NCI-H2029 treated with DMSO at 0.1 percent for 48 hours (cell line): Measurements from ENCODE around the gene DIDO1.
"Not testable (repeated sequence)": the region's sequence is repeated elsewhere in the genome, so short reads cannot be mapped to it uniquely, and the experiment has no call there.

Source experiments
- DNase-seq: peaks from one replicate; lab custom pipeline; 2025; lab: John Stamatoyannopoulos, UW

DIDO1 gene

GRCh38 chr20:62855120-62855519, 71.2 kb downstream of the DIDO1 start:
- no peak for DNase-seq

GRCh38 chr20:62854121-62854520, 72.2 kb downstream of the DIDO1 start:
- no peak for DNase-seq

GRCh38 chr20:62853304-62853703, 73.0 kb downstream of the DIDO1 start:
- not testable (repeated sequence) for DNase-seq

GRCh38 chr20:62852841-62853240, 73.5 kb downstream of the DIDO1 start:
- DNase-seq, result no peak

- no peak for DNase-seq
Measured at GRCh38 chr20:62852196-62852595, 74.1 kb downstream of the DIDO1 start.

GRCh38 chr20:62850333-62850974, 75.9 kb downstream of the DIDO1 start:
- DNase-seq, result no peak

- DNase-seq, result no peak
Measured at GRCh38 chr20:62849431-62849830, 76.9 kb downstream of the DIDO1 start.

- not testable (repeated sequence) for DNase-seq
Measured at GRCh38 chr20:62848917-62849316, 77.4 kb downstream of the DIDO1 start.

GRCh38 chr20:62846166-62846890, 80.0 kb downstream of the DIDO1 start:
- no peak for DNase-seq

GRCh38 chr20:62845416-62846160, 80.7 kb downstream of the DIDO1 start:
- no peak for DNase-seq

- no peak for DNase-seq
Measured at GRCh38 chr20:62844182-62844581, 82.1 kb downstream of the DIDO1 start.

- no peak for DNase-seq
Measured at GRCh38 chr20:62843656-62844055, 82.6 kb downstream of the DIDO1 start.

- no peak for DNase-seq
Measured at GRCh38 chr20:62841705-62842212, 84.5 kb downstream of the DIDO1 start.

- no peak for DNase-seq
Measured at GRCh38 chr20:62840244-62841197, 85.8 kb downstream of the DIDO1 start.

- DNase-seq, result no peak
Measured at GRCh38 chr20:62839816-62840215, 86.5 kb downstream of the DIDO1 start.

GRCh38 chr20:62839261-62839660, 87.0 kb downstream of the DIDO1 start:
- DNase-seq, result no peak

- DNase-seq, result peak; percentile 26
Measured at GRCh38 chr20:62838128-62838891, 88.0 kb downstream of the DIDO1 start.

GRCh38 chr20:62837790-62838127, 88.5 kb downstream of the DIDO1 start:
- no peak for DNase-seq

- DNase-seq, result no peak
Measured at GRCh38 chr20:62836967-62837490, 89.3 kb downstream of the DIDO1 start.

GRCh38 chr20:62835931-62836861, 90.1 kb downstream of the DIDO1 start:
- DNase-seq, result no peak
